GM12878 (cell line): ENCODE measurements around the gene CACTIN.

Experiments used
- BCL11A ChIP-seq: IDR thresholded peaks from 2 replicates; pipeline ENCODE4 v1.6.1; 2011; ENCODE audit warnings: low read depth, low read length
- CHD4 ChIP-seq: fragments of 200-600 bp; sonication (generic); IDR thresholded peaks from 2 replicates; pipeline ENCODE4 v1.6.1; 2016; ENCODE audit warnings: mild to moderate bottlenecking
- REST ChIP-seq: IDR thresholded peaks from 2 replicates; pipeline ENCODE4 v1.6.1; 2012; ENCODE audit warnings: mild to moderate bottlenecking, low read depth, low read length

- TF ChIP-seq CHD4, result no peak
- TF ChIP-seq REST, result no peak
- no peak for TF ChIP-seq BCL11A
Measured at GRCh38 chr19:3578390-3578789, 48.2 kb downstream of the CACTIN start.
